Heart left ventricle (tissue), 13 donors: ENCODE measurements around the gene CPNE7.

Source experiments
- POLR2A ChIP-seq, 2 donors: fragments of 450-650 bp; IDR thresholded peaks; one replicate each; pipeline ENCODE4 v1.6.1; 2017; ENCODE audit warnings: antibody characterized with exemption in 2 of 2, mild to moderate bottlenecking in 2 of 2, moderate library complexity in 2 of 2
- TF ChIP-seq, protein P1 (sequence below), 12 donors: fragments of 200-600 bp; sonication (generic) in 4 of 12; IDR thresholded peaks; one replicate each; pipeline versions ENCODE4 v1.5.0 to v1.8.0; 2018 to 2022; ENCODE audit warnings: antibody characterized with exemption in 12 of 12, mild to moderate bottlenecking in 5 of 12
- donor health status: ischemic (EF 13 %, LVEDD 7.1; RV severe dilation, severe dysfunction).
- donor health status: DM: no; HTN: yes; CAD: no.
- donor health status: DM: no; HTN: no; CAD: no.
- donor health status: ischemic (EF 25% LVEDD 6.9; RV normal size, moderate dysfunction).
- donor health status: ischemic (EF 25% LVEDD 5.7; RV mildly dilated, moderate dysfunction).
- donor health status: ischemic (EF 35%, LVEDD 5.7; RV mildly dilated, moderate dysfunction).
- donor health status: nonischemic (EF 11% LVEDD 7.7; RV severe dilation, severe dysfunction).
- donor health status: DM: yes; HTN: yes; CAD: no.
- donor health status: PGD.
- donor health status: ischemic (EF 29% LVEDD 5.4; RV normal size, mild dysfunction).
- donor health status: nonischemic (EF 23%, LVEDD 6.1; RV moderate dilation, normal function).

- TF ChIP-seq, protein P1, sequence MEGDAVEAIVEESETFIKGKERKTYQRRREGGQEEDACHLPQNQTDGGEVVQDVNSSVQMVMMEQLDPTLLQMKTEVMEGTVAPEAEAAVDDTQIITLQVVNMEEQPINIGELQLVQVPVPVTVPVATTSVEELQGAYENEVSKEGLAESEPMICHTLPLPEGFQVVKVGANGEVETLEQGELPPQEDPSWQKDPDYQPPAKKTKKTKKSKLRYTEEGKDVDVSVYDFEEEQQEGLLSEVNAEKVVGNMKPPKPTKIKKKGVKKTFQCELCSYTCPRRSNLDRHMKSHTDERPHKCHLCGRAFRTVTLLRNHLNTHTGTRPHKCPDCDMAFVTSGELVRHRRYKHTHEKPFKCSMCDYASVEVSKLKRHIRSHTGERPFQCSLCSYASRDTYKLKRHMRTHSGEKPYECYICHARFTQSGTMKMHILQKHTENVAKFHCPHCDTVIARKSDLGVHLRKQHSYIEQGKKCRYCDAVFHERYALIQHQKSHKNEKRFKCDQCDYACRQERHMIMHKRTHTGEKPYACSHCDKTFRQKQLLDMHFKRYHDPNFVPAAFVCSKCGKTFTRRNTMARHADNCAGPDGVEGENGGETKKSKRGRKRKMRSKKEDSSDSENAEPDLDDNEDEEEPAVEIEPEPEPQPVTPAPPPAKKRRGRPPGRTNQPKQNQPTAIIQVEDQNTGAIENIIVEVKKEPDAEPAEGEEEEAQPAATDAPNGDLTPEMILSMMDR (IDR thresholded peaks at IDR 0.05) = no peak
- TF ChIP-seq POLR2A (IDR thresholded peaks at IDR 0.05) = no peak
Observed at GRCh38 chr16:89569506-89570341, 5.8 kb upstream of the CPNE7 start.
